T47D (cell line): ENCODE results near the gene ING4.

Experiments
- DNase-seq, 2 experiments: peaks; one replicate each; pipeline versions ENCODE4 v3.0.0 to v3.0.0-alpha.2; 2011 to 2012; ENCODE audit warnings: low read depth in 1 of 2, low spot score in 1 of 2
- JUND ChIP-seq: IDR thresholded peaks from 2 replicates; pipeline ENCODE4 v1.6.1; 2012; ENCODE audit warnings: low read depth
- in situ Hi-C: cut with HindIII; loops from 2 replicates; pipeline ENCODE4 v1.10.0; 2016; ENCODE audit warnings: low sequenced_read_pairs, low pct_unique_long_range_greater_than_20kb

The ING4 gene

DNA sequence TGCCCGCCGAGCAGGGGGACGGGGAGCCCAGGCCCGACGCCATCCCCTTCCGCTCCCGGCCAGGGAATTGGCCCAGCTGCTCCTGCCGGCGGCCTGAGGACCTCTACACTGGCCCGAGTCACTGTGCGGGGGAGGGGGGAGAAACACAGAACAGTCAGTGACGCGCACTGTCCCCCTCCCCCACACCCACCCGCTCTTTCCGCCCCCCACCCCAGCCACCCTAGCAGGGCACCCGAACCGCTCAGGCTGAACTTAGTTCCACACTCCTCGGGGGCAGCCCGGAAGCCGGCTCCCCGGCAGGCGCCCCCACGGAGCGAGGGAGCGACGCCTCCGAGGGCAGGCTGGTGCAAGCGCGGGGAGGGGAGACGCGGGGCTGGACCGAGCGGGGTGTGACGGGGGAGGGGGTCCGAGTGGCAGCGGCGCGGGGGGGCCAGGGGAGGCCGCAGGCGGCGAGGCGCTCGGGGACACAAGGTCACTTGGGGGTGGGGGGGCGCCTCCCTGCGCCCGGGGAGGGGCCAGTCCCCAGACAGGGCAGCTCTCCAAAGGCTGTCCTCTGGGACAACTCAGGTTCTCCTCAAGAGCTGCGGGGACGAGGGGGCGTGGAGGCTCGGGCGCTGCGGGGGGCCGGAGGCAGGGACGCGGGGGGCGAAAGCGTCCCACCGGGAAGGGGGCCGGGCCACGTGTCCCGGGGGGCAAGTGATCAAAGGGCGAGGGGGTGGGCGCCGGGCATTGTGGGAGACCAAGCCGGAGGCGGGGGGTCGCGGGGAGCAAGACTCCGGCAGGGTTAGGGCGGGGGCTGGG lies 56.4 kb downstream of the ING4 start:
- in situ Hi-C loops = no loop called here
- no peak for DNase-seq
- TF ChIP-seq JUND = no peak

DNA sequence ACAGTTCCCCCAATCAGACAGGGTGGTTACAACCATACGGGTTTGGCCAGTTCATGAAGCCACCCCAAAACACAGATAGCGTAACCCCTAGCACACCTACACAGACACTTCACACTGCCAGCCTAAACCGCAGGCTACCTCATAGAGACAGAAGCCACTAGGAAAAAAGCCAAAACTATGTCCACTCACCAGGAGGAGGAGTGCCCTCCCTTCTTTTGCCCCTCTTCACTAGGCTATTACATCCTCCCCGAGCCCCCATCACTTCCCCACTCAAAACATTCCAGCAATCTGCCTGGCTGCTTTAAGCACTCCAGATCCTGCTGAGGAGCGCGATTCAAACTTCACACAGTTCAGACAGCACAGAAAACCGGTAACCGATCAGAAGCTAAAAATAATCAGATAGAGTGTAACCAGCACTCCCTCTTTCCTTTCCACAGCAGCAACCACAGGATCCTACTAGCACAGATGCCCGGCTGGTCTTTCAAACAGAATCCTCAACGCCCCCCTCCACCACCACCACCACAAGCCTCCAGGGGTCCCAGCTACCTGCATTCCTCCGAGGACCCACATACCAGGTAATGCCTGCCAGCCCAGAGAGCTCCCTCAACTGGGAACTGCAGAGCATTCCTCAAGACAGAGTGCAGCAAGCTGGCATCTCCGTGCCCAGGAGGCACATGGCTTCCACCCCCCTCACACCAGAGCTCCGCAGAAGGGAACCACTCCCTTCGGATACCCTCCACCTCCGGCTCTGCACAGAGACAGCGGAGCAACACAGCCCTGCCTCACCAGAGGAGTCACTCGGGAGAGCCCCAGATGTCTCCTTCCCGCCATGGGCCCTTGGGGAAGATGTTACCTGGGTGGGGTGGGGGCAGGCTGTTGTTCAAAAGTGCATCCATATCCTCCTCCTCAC lies 57.2 kb downstream of the ING4 start:
- in situ Hi-C loops = no loop called here
- DNase-seq = no peak
- TF ChIP-seq JUND = no peak

DNA sequence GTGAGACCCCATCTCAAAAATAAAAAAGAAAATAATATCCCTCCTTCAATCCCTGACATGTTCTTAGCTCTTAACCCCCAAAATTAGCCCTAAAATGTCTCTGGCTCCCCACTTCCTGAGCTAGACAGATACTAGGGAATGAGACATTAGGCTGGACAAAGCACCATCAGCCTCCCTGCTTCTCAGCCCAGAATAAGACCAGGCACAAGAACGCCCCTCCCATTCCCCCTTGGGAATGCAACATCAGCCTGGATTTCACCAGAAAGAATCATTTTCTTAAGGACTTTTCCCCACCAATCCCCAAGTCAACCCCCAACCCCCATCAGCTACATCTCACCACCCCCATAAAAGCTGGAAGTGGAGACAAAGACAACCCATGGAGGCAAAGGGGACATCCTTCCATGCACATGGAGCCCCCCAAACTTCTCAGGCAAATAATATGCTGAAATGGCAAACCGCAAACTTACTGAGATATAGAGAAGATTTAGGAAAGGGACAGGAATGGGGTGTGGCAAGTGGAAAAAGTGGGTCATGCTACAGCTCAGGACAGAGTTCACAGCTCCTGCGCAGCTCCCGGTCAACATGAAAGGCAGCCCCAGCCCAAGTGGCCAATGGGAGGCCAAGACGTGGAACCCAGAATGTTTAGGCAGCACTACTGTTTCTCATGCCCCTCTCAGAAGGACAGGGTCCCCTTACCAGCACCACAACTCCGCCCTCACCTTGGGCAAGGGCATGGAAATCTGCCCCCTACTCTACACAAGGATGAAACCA lies 58.5 kb downstream of the ING4 start:
- no peak for TF ChIP-seq JUND
- in situ Hi-C loops = no loop called here
- DNase-seq = no peak

DNA sequence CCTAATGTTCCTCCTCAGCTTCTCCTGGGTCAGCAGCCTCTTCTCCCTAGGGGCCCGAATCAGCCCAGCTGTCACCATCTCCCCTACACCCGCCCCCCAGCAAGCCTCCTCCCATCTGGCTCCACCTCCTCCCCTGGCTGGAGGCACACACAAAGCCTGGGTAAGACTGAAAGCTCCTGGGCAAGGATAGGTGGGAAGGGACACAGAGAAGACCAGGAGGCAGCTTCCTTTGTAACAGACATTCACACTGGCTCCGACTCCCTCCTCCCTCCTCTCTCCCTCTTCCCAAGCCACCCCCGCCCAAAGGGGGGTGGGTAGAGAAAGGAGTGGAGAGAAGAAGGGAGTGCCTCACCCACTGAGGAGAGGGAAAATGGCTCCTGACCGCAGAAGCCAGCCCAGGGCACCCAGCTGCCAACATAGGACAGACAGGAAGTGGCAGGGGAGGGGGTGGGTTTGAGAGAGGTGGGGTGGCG lies 59.8 kb downstream of the ING4 start:
- in situ Hi-C loops = no loop called here

DNA sequence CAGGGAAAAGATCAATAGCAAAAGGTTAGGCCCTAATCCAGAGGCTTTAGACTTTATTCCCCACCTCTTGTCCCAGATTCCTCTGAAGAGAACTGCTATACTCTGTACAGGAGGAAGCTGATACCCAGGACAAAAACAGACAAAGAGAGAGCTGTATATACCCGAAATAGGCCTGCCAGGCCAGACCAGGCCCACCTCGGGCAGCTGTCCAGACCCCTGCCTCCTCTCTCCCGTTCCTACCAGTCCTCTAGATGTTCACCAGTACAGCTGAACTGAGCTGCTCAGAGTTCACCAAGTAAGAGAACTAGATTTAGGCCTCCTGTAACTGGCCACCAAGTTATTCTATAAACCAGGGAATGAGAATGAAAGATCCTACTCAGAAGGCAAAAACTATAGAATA lies 60.4 kb downstream of the ING4 start:
- TF ChIP-seq JUND = no peak
- in situ Hi-C loops = no loop called here
- DNase-seq = no peak

More for the DNA sequence above, 59.8 kb downstream of the ING4 start:
- no peak for DNase-seq
- TF ChIP-seq JUND = no peak
